Activated naive CD4-positive, alpha-beta T cell treated with anti-CD3 and anti-CD28 coated beads, Interleukin-2, amount 10 ng/mL, durations not matched to agents 7 days and 5 days (primary cell): ENCODE data around the gene RTKN2.

Experiments used
- CTCF ChIA-PET: fragments of 350-600 bp; sonication (Branson Sonifier 250); formaldehyde crosslinking; loops from one replicate; lab custom pipeline; 2021; ENCODE audit warnings: antibody characterized with exemption; lab: Charles Lee
- DNase-seq: peaks from one replicate; pipeline ENCODE4 v3.0.0-alpha.2; 2020
- H3K27ac Mint-ChIP-seq: one replicate; pipeline ENCODE4 v1.8.0; 2021; ENCODE audit warnings: mild to moderate bottlenecking, moderate library complexity, mixed read lengths
- H3K27me3 Mint-ChIP-seq: one replicate; pipeline ENCODE4 v1.8.0; 2021; ENCODE audit warnings: mild to moderate bottlenecking, mixed read lengths
- H3K36me3 Mint-ChIP-seq: one replicate; pipeline ENCODE4 v1.8.0; 2021; ENCODE audit warnings: mixed read lengths
- H3K4me1 Mint-ChIP-seq: one replicate; pipeline ENCODE4 v1.8.0; 2021; ENCODE audit warnings: mixed read lengths
- H3K4me3 Mint-ChIP-seq: one replicate; pipeline ENCODE4 v1.8.0; 2021; ENCODE audit warnings: mild to moderate bottlenecking, moderate library complexity, mixed read lengths
- H3K9me3 Mint-ChIP-seq: one replicate; pipeline ENCODE4 v1.8.0; 2021; ENCODE audit warnings: mixed read lengths

RTKN2 gene

DNA sequence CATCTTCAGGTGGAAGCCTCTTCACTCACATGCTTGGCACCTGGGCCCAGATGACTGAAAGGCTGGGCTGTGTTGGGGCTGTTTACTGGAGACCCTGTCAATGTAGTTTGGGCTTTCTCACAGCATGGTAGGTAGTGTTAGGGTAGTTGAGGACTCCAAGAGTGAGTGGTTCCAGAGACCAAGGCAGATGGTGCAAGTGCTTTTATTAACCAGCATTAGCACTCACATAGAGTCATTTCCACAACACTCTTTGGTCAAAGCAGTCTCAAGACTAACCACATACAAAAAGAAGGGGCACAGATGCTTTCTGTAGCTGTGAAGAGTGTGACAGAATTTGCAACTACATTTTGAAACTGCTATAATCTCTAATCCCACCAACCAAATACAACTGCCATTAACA is 135.0 kb downstream of the RTKN2 start:
- Mint-ChIP-seq H3K4me3 (no peak overlapping the region), H3K4me1 (peaks cover 2% of the 10 kb centered on the region), H3K27ac (no peak overlapping the region), H3K27me3 (no peaks in the 10 kb centered on the region), H3K9me3 (peaks cover 36% of the 10 kb centered on the region), H3K36me3 (peaks cover 13% of the 10 kb centered on the region)
- CTCF ChIA-PET = no interaction called here
- DNase-seq = no peak
